IMR-90 (cell line): ENCODE results near the gene KCNJ16. TPM values are rescaled to one million over a fixed set of nuclear protein-coding genes. Genes with fewer than 3 reads are reported as not detected.
A peak's percentile ranks its signal among the peaks of the same experiment; 100 is the strongest.

Source experiments
- ATAC-seq: fragments of 200-7000 bp; cut with Tn5 transposase; 2 replicates; pipeline ENCODE4 v1.9.1; 2020; ENCODE audit warnings: low read depth, mild to moderate bottlenecking, moderate library complexity
- BruUV-seq: library from RNA; stranded (reverse); fragments of 400-500 nt; replicated peaks from 2 replicates; lab custom pipeline; 2021; lab: Mats Ljungman, UMichigan
- CTCF ChIA-PET: fragments of 300-600 bp; formaldehyde crosslinking; extraction: SDS; loops from one replicate; lab custom pipeline; 2021; ENCODE audit warnings: antibody characterized with exemption; lab: Yijun Ruan, JAX
- POLR2A ChIA-PET: fragments of 300-600 bp; sonication (Branson Sonifier 250); formaldehyde crosslinking; loops from one replicate; lab custom pipeline; 2022; ENCODE audit warnings: antibody characterized with exemption; ENCODE audit not compliant: unreplicated experiment; lab: Charles Lee
- DNase-seq: peaks from one replicate; pipeline ENCODE4 v3.0.0; 2013
- H2AFZ ChIP-seq: replicated peaks from 2 replicates; pipeline ENCODE3; 2013; ENCODE audit warnings: low read length, mild to moderate bottlenecking; ENCODE audit not compliant: poor library complexity
- H2AK5ac ChIP-seq: 2 replicates; pipeline ENCODE4 v1.6.1; 2013; ENCODE audit warnings: low read depth, low read length, inconsistent platforms
- H2AK9ac ChIP-seq: replicated peaks from 2 replicates; pipeline ENCODE3; 2013; ENCODE audit warnings: mild to moderate bottlenecking, low read depth, low read length, moderate library complexity; ENCODE audit not compliant: poor library complexity
- H2BK120ac ChIP-seq: 2 replicates; pipeline ENCODE4 v1.6.1; 2013; ENCODE audit warnings: low read depth, low read length, inconsistent platforms
- H2BK15ac ChIP-seq: 3 replicates; pipeline ENCODE4 v1.6.1; 2013; ENCODE audit warnings: low read depth, low read length, inconsistent platforms
- H2BK20ac ChIP-seq: 2 replicates; pipeline ENCODE4 v1.6.1; 2013; ENCODE audit warnings: low read depth, mild to moderate bottlenecking, inconsistent platforms, low read length, moderate library complexity
- H2BK5ac ChIP-seq: 2 replicates; pipeline ENCODE4 v1.6.1; 2013; ENCODE audit warnings: mild to moderate bottlenecking, low read depth, low read length, inconsistent platforms; ENCODE audit not compliant: poor library complexity, severe bottlenecking
- H3K14ac ChIP-seq: replicated peaks from 2 replicates; pipeline ENCODE4 v1.6.1; 2013; ENCODE audit warnings: low read depth, low read length, inconsistent platforms
- H3K18ac ChIP-seq: 2 replicates; pipeline ENCODE4 v1.6.1; 2013; ENCODE audit warnings: low read depth, low read length, control low read depth
- H3K23ac ChIP-seq: 2 replicates; pipeline ENCODE4 v1.6.1; 2013; ENCODE audit warnings: low read depth, low read length, inconsistent platforms
- H3K27ac ChIP-seq: 2 replicates; pipeline ENCODE4 v1.5.1; 2013; ENCODE audit warnings: mild to moderate bottlenecking, control low read depth, low read length; ENCODE audit not compliant: insufficient read depth
- H3K27me3 ChIP-seq: 2 replicates; pipeline ENCODE4 v1.6.1; 2013; ENCODE audit warnings: low read length; ENCODE audit not compliant: control insufficient read depth, insufficient read depth
- H3K36me3 ChIP-seq: 2 replicates; pipeline ENCODE4 v1.6.1; 2013; ENCODE audit warnings: low read length, mixed read lengths; ENCODE audit not compliant: control insufficient read depth, insufficient read depth
- H3K4ac ChIP-seq: 2 replicates; pipeline ENCODE4 v1.6.1; 2013; ENCODE audit warnings: low read depth, low read length, inconsistent platforms
- H3K4me1 ChIP-seq: 2 replicates; pipeline ENCODE4 v1.6.1; 2013; ENCODE audit warnings: low read length, mixed read lengths; ENCODE audit not compliant: control insufficient read depth, insufficient read depth
- H3K4me2 ChIP-seq: 2 replicates; pipeline ENCODE4 v1.6.1; 2013; ENCODE audit warnings: low read depth, mild to moderate bottlenecking, control low read depth, low read length, moderate library complexity
- H3K4me3 ChIP-seq: 2 replicates; pipeline ENCODE4 v1.5.1; 2013; ENCODE audit warnings: low read depth, mild to moderate bottlenecking, control low read depth, low read length, moderate library complexity; ENCODE audit not compliant: insufficient read depth
- H3K56ac ChIP-seq: 2 replicates; pipeline ENCODE4 v1.6.1; 2013; ENCODE audit warnings: low read length, inconsistent platforms; ENCODE audit not compliant: insufficient read depth; ENCODE audit errors: extremely low read depth
- H3K79me1 ChIP-seq, 2 experiments: 2 replicates each; pipeline ENCODE4 v1.6.1; 2013; ENCODE audit warnings: low read length in 2 of 2, inconsistent platforms in 1 of 2, low read depth in 1 of 2
- H3K9ac ChIP-seq: 2 replicates; pipeline ENCODE4 v1.6.1; 2013; ENCODE audit warnings: low read depth, low read length, control low read depth
- H3K9me1 ChIP-seq: 2 replicates; pipeline ENCODE4 v1.6.1; 2013; ENCODE audit warnings: low read length, inconsistent platforms; ENCODE audit not compliant: insufficient read depth
- H3K9me3 ChIP-seq: 2 replicates; pipeline ENCODE4 v1.6.1; 2013; ENCODE audit warnings: low read length; ENCODE audit not compliant: control insufficient read depth, insufficient read depth
- H4K20me1 ChIP-seq: 2 replicates; pipeline ENCODE4 v1.6.1; 2013; ENCODE audit warnings: low read length, inconsistent platforms; ENCODE audit not compliant: insufficient read depth
- H4K5ac ChIP-seq: 2 replicates; pipeline ENCODE4 v1.6.1; 2013; ENCODE audit warnings: mild to moderate bottlenecking, low read depth, low read length, control low read depth
- H4K8ac ChIP-seq, 2 experiments: 2 replicates each; pipeline ENCODE4 v1.6.1; 2013; ENCODE audit warnings: low read depth in 2 of 2, low read length in 2 of 2, control low read depth in 1 of 2, inconsistent platforms in 1 of 2
- H4K91ac ChIP-seq: 2 replicates; pipeline ENCODE4 v1.6.1; 2013; ENCODE audit warnings: low read depth, low read length, inconsistent platforms; ENCODE audit not compliant: insufficient read depth
- FOS ChIP-seq: fragments of 150-350 bp; IDR thresholded peaks from 2 replicates; pipeline ENCODE4 v1.6.1; 2016; ENCODE audit warnings: low read depth, low read length
- MAFK ChIP-seq: IDR thresholded peaks from 2 replicates; pipeline ENCODE4 v1.6.1; 2012; ENCODE audit warnings: low read depth, low read length, improper control_type of control experiment
- POLR2A ChIP-seq: IDR thresholded peaks from 2 replicates; pipeline ENCODE4 v1.6.1; 2012; ENCODE audit warnings: mild to moderate bottlenecking, low read depth, low read length
- RFX5 ChIP-seq: IDR thresholded peaks from 2 replicates; pipeline ENCODE4 v1.8.0; 2012; ENCODE audit warnings: low read depth, mild to moderate bottlenecking, low read length, moderate library complexity
- SMC3 ChIP-seq: fragments of 150-350 bp; IDR thresholded peaks from 2 replicates; pipeline ENCODE4 v1.6.1; 2016; ENCODE audit warnings: low read depth, mild to moderate bottlenecking, antibody characterized with exemption, low read length, moderate library complexity
- WGBS, 2 experiments: methylation state at CpG; one replicate each; pipeline versions ENCODE4 v1.1.5 to v1.1.7; 2013; ENCODE audit warnings: missing lambda C conversion rate in 2 of 2; ENCODE audit not compliant: insufficient read length in 1 of 2; ENCODE audit errors: extremely low coverage in 2 of 2; 5-methylcytosine and 5-hydroxymethylcytosine counted together
- dilution Hi-C: fragments of 300-500 bp; cut with HindIII; formaldehyde crosslinking; loops from one replicate; pipeline ENCODE4 v1.14.3; 2018; ENCODE audit warnings: low sequenced_read_pairs; ENCODE audit not compliant: unreplicated experiment
- in situ Hi-C: fragments of 300-500 bp; cut with MboI; formaldehyde crosslinking; loops from 3 replicates; pipeline ENCODE4 v1.14.3; 2019; ENCODE audit warnings: low sequenced_read_pairs, inconsistent platforms, mixed read lengths
- intact Hi-C: fragments of 100-400 bp; cut with micrococcal nuclease; formaldehyde crosslinking; loops from 2 replicates; pipeline ENCODE4 v1.10.0; 2022
- polyA plus RNA-seq, 3 experiments: library from polyadenylated mRNA; depleted of rRNA; stranded (reverse); fragments of >200 nt; gene quantifications; 2 replicates each; pipeline ENCODE4 v1.2.3, GENCODE V29; 2012; ENCODE audit warnings: low replicate concordance in 1 of 3
- total RNA-seq: library from RNA; depleted of rRNA; stranded (reverse); fragments of >200 nt; gene quantifications from 2 replicates; pipeline ENCODE4 v1.2.3, GENCODE V29; 2012

The KCNJ16 gene
- total and polyA plus RNA-seq, 2 of the 4 experiments (the other 2 are of a cell fraction) = not detected

- no peak overlapping the region for H3K9ac ChIP-seq
- no TSS peak for BruUV-seq
- no CpG with 5 or more reads among the region's 4 CpGs for WGBS, 2 experiments
- no peak overlapping the region for H2BK120ac ChIP-seq
- H3K4ac ChIP-seq = no peak overlapping the region
- no peak overlapping the region for H4K91ac ChIP-seq
- H3K18ac ChIP-seq = no peak overlapping the region
- H3K36me3 ChIP-seq = no peaks in the 10 kb centered on the region
- H2BK20ac ChIP-seq = no peak overlapping the region
- no peaks in the 10 kb centered on the region for H3K79me1 ChIP-seq
- H2AK5ac ChIP-seq = no peak overlapping the region
- POLR2A ChIA-PET = no interaction called here
- CTCF ChIA-PET = no interaction called here
- H2AFZ ChIP-seq = no peak overlapping the region
- H2BK15ac ChIP-seq = no peak overlapping the region
- no peaks in the 10 kb centered on the region for H3K27me3 ChIP-seq
- no peak overlapping the region for H3K14ac ChIP-seq
- intact Hi-C loops (no loop called here), dilution Hi-C loops (no loop called here), in situ Hi-C loops (no loop called here)
- no peak overlapping the region for H3K23ac ChIP-seq
- H4K20me1 ChIP-seq = no peaks in the 10 kb centered on the region
- no peaks in the 10 kb centered on the region for H3K9me1 ChIP-seq
- no peaks in the 10 kb centered on the region for H3K4me1 ChIP-seq
- H4K5ac ChIP-seq = no peak overlapping the region
- TF ChIP-seq MAFK = peak; percentile 62
- no peak for TF ChIP-seq POLR2A
- TF ChIP-seq RFX5 = no peak
- TF ChIP-seq FOS = no peak
- no peak for TF ChIP-seq SMC3
- no peak overlapping the region for H3K27ac ChIP-seq
- no peak overlapping the region for H3K4me3 ChIP-seq
- DNase-seq = peak; percentile 29
- peak; percentile 60; the same call in 1 of the 2 replicates for ATAC-seq
- H2BK5ac ChIP-seq = no peak overlapping the region
- no peaks in the 10 kb centered on the region for H3K9me3 ChIP-seq
- H2AK9ac ChIP-seq = no peak overlapping the region
- no peak overlapping the region for H3K56ac ChIP-seq
- H4K8ac ChIP-seq = no peak overlapping the region
- H3K4me2 ChIP-seq = no peak overlapping the region
These were observed 9.5 kb downstream of the KCNJ16 start for GRCh38 chr17:70084476-70084875.
